Lung microvascular endothelial cell (primary cell): ENCODE results near the gene FAM174C. TPM values are rescaled to one million over a fixed set of nuclear protein-coding genes. Genes with fewer than 3 reads are reported as not detected.

Source experiments
- DNase-seq, 2 donors: peaks; one replicate each; pipeline versions ENCODE4 v3.0.0 to v3.0.0-alpha.2; 2010; ENCODE audit warnings: low read depth in 2 of 2
- total RNA-seq: library from RNA; depleted of rRNA; stranded (reverse); fragments of >200 nt; gene quantifications from 2 replicates; pipeline ENCODE4 v1.2.1, GENCODE V29; 2014

Gene FAM174C
- total RNA-seq, 1 donor from 2014 or later: 16.9 TPM

DNA sequence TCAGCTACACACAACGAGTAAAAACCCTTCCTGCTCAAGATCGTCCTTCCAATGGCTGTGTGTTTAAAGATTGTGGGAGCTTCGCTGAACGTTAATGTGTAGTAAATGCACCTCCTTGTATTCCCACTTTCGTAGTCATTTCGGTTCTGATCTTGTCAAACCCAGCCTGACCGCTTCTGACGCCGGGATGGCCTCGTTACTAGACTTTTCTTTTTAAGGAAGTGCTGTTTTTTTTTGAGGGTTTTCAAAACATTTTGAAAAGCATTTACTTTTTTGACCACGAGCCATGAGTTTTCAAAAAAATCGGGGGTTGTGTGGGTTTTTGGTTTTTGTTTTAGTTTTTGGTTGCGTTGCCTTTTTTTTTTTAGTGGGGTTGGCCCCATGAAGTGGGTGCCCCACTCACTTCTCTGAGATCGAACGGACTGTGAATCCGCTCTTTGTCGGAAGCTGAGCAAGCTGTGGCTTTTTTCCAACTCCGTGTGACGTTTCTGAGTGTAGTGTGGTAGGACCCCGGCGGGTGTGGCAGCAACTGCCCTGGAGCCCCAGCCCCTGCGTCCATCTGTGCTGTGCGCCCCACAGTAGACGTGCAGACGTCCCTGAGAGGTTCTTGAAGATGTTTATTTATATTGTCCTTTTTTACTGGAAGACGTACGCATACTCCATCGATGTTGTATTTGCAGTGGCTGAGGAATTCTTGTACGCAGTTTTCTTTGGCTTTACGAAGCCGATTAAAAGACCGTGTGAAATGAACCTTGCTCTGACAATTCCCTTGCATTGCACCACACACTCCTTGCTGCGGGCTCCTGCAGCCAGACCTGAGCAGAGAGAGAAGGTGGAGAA is 2.7 kb upstream of the FAM174C start:
- DNase-seq: no peak

- no peak for DNase-seq
Measured at GRCh38 chr19:1273263-1274041, 1.9 kb upstream of the FAM174C start.

- no peak for DNase-seq
Measured at GRCh38 chr19:1274081-1274851, 1.1 kb upstream of the FAM174C start.

GRCh38 chr19:1274852-1275259 is 474 bp upstream of the FAM174C start:
- DNase-seq: no peak

GRCh38 chr19:1275976-1276627 is 772 bp downstream of the FAM174C start:
- DNase-seq: no peak

DNA sequence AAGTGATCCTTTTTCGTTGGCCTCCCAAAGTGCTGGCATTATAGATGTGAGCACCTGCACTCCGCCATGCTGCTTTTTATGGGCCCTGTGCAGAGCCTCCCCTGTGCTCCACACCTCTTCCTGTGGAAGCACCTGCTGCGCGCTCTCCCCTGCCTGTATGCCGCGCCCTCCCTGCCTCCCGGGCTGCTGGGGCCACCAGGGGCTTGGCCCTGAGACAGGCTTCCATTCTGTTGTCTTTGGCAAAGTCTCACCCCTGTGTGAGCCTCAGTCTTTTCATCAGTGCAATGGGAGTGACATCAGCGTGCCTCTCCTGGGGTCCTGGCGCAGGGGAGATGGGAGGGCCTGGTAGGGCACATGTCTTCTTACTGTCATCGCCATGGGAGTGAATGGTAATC is 1.3 kb downstream of the FAM174C start:
- peak in 1 of 2 donors; percentile 43 for DNase-seq

DNA sequence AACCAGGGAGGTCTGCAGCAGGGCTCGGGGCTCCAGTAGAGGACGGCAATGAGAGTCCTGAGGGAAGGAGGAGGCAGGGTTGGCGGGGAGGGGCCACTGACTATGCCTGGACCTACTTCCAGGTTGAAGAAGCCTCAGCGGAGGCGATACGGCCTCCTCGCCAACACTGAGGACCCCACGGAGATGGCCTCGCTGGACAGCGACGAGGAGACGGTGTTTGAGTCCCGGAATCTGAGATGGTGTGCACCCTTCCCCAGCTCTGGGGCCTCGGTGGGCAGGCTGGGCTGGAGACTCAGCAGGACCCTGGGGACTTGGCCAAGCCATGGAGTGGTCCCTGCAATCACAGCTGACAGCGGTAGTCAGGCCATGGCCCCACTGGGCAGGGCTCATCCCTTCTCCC is 1.7 kb downstream of the FAM174C start:
- no peak for DNase-seq

GRCh38 chr19:1278074-1278473 is 2.7 kb downstream of the FAM174C start:
- no peak for DNase-seq

DNA sequence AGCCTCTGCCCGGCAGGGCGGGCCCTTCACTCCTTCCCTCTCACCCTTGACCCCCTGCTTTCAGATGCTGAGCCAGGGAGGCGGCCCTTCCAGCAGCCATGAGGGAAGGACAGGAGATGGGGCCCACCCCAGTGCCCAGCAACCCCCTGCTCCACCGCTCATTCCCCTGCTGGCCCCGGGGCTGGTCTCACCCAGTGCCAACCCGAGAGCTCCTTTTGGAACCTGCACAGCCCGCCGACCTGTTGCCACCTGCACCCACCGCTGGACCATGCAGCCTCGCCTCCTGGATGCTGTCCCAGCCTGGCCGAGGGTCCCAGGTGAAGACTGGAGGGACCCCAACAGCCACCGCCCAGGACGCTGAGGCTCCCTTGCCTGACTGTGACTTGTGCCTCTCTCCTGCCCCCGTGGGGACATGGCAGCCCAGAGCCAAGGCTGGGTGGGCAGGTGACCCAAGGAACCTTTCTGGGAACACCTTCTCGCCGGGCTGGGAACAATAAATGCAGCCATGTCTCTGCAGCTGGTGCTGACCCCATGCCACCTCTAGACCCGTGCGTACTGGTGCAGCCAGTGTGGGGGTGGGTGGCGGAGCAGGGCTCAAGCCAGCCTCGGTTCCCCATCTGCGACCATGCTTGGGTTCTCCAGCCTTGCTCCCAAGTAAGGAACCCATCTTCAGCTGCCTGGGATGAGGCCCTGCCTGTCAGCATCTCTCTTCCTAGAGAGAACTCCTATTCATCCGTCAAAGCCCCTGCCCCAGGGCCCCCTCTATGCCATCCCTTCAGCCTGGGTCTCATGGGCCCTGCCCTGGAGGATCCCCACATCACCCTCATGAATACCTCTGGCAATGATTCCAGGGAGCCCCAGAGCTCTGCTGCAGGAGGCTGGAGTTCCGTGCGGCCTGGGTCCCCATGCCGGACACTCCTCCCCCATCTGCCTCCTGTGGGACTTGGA is 3.7 kb downstream of the FAM174C start:
- DNase-seq: no peak

DNA sequence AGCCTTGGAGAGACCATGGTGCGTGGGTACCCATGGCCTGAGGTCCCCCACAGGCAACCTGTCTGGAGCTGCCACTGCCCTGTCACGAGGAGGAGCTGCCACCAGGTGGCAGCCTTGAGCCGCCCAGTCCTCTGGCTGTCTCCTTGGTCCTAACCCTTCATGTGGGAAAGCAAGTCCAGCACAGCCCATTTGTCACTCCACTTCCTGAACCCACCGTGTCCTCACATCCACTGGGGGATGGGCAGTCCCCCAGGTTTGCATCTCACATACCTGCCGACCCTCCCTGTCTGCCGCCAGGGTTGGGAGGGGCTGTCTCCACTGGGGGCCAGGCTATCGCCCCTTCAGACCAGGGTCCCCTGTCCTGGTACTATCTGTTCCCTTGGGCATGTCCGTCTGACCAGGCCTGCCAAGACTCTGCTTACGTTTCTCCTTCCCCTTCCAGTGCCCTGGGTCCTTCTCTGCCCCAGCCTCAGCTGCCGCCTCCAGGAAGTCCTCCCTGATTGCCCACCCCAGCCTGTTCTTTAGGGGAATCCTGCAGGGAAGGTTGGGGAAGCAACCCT is 4.5 kb downstream of the FAM174C start:
- peak; percentile 84 to 89 for DNase-seq

DNA sequence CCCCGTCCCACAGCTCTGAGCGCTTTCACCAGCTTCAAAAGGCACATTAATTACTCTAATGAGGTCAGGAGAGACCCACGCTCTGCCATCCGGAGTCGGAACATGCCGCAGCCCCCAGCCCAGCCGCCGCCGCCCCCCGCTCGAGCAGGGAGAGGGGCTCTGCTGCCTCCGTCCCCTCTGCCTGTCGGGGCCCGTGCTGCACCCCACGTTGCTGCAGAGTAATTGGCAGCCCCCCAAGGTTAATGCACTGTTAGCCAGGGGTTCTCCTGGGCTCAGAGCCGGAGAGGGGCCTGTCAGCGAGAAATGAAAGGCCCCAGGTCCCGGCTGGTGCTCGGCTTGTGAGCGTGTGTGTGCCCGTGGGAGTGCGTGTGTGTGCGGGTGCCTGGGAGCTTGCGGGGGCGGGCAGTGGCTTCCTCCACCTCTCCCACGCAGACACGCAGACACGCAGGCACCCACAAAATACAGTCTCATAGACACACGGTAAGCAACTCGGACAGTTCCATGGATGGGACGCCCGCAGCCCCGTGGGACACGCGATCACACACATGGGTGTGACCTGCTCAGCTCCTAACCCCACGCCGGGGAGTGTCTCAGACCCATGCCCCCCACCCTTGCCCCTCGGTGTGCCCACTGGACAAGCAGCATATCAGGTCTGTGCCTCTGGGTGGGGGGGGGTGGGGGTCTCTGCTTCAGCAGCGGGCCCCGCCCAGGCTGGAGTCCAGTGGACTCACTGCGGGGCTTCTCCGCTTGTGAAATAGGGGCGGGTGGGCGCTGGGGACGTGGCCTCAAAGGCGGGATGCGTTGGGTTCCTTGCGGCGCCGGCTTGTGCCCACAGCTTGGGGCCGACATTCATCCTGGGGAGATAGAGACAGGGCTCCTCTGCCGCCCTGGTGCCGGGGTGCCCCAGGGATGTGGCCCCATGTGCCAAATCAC is 5.6 kb downstream of the FAM174C start:
- no peak for DNase-seq

DNA sequence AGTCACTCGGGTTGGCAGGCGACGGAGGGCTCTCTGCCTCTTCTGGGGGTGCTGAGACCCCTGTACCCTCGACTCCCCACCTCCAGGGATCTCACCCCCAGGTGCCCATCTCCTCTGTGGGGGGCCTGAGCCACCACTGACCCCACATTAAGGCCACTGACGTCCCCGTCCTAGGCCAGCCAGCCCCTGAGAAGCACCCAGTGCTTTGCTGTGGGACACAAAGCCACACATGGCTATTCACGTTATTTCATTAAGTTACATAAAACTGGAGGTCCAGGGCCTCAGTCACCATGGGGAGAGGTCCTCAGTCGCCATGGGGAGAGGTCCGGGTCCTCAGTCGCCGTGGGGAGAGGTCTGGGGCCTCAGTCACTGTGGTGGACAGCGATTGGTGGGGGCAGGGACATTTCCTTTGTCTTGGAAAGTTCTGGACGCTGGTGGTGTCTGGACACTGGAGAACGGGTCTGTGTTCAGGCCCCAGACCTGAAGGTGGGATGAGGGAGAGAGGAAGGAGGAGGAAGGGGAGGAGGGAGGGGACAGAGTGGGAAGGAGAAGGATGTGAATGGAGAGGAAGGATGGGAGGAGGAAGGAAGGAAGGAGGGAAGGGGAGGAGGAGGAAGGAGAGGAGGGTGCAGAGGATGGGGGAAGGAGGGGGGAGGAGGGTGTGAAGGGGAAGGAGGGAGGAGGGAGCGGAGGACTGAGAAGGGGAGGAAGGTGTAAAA is 6.4 kb downstream of the FAM174C start:
- DNase-seq: no peak

DNA sequence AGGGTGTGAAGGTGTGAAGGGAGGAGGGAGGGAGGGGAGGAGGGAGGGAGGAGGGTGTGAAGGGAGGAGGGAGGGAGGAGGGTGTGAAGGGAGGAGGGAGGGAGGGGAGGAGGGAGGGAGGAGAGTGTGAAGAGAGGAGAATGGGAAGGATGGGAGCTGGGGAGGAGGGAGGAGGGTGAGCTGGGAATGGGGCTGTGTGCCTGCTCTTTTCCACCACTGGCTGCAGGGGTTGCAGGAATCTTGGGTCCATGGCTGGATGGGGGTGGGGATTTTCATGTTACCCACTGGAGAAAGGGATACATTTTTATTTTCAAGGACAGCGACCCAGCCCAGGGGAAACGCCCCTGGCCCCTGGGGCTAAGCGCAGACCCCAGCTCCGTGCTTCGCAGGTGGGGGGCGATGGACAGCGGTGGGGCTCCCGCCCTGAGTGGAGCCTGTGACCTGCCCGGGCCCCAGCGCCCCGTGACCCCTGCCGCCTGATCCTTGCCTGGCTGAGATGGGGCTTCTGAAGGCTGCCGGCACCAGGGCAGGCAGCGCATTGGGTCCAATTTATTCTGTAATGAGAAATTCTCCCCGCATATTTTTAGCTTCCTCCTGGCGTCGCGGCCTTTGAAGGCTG is 7.4 kb downstream of the FAM174C start:
- no peak for DNase-seq

- no peak for DNase-seq
Measured at GRCh38 chr19:1283207-1283916, 8.0 kb downstream of the FAM174C start.

DNA sequence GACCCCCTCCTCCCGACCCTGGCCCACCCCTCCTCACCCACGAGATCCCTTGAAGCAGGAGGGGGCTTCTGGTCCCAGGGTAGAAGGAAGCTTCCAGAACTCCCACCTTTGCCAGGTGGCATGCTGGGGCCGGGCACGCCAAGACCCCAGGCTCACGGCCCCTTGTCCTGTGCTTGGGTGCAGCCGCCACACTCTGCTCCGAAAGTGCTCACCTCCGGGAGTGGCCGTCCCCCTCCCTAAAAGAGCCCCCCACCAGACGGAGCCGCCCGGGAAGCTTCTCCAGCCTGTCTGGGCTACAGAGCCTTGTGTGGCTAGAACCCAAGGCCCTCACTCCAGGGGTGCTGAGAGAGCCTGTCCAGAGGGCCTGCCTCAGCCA is 8.6 kb downstream of the FAM174C start:
- DNase-seq: no peak

- DNase-seq: no peak
Measured at GRCh38 chr19:1284293-1284978, 9.1 kb downstream of the FAM174C start.
